ENCODE measurements around the gene CLIP3.
A peak's percentile ranks its signal among the peaks of the same experiment; 100 is the strongest.
"Not testable (repeated sequence)": the region's sequence is repeated elsewhere in the genome, so short reads cannot be mapped to it uniquely, and the experiment has no call there.

Gene CLIP3

GRCh38 chr19:36006955-36007354 lies 25.7 kb downstream of the CLIP3 start:
- DNase-seq = no peak

- DNase-seq = no peak
These were observed 29.4 kb downstream of the CLIP3 start for GRCh38 chr19:36003284-36003683.

- DNase-seq = no peak
These were observed 31.1 kb downstream of the CLIP3 start for GRCh38 chr19:36001605-36002004.

- no peak for DNase-seq
These were observed 35.9 kb downstream of the CLIP3 start for GRCh38 chr19:35996777-35997176.

GRCh38 chr19:35995048-35995993 lies 37.4 kb downstream of the CLIP3 start, which contains the start of gene SDHAF1:
SDHAF1 (plus strand) TSS chr19:35995188; CDS start chr19:35995275, 87 bp downstream.
- DNase-seq = peak; percentile 71

- no peak for DNase-seq
These were observed 38.6 kb downstream of the CLIP3 start for GRCh38 chr19:35993923-35994598.

- no peak for DNase-seq
These were observed 39.5 kb downstream of the CLIP3 start for GRCh38 chr19:35992907-35993765.

GRCh38 chr19:35991731-35992450 lies 40.8 kb downstream of the CLIP3 start:
- no peak for DNase-seq

- no peak for DNase-seq
These were observed 41.6 kb downstream of the CLIP3 start for GRCh38 chr19:35990771-35991730.

GRCh38 chr19:35990156-35990555 lies 42.5 kb downstream of the CLIP3 start:
- DNase-seq = no peak

GRCh38 chr19:35988824-35989223 lies 43.8 kb downstream of the CLIP3 start:
- DNase-seq = no peak

GRCh38 chr19:35987571-35987896 lies 45.1 kb downstream of the CLIP3 start:
- DNase-seq = no peak

GRCh38 chr19:35986664-35987570 lies 45.8 kb downstream of the CLIP3 start:
- DNase-seq = no peak

- DNase-seq = no peak
These were observed 46.6 kb downstream of the CLIP3 start for GRCh38 chr19:35986111-35986510.

GRCh38 chr19:35983177-35983576 lies 49.5 kb downstream of the CLIP3 start:
- DNase-seq = no peak

GRCh38 chr19:35980997-35981396 lies 51.7 kb downstream of the CLIP3 start:
- DNase-seq = not testable (repeated sequence)

GRCh38 chr19:35978832-35979365 lies 53.8 kb downstream of the CLIP3 start:
- no peak for DNase-seq

GRCh38 chr19:35978271-35978670 lies 54.4 kb downstream of the CLIP3 start:
- DNase-seq = no peak

GRCh38 chr19:35977446-35978222 lies 55.0 kb downstream of the CLIP3 start:
- DNase-seq = peak; percentile 61

All from NCI-H446 treated with DMSO at 0.1 percent for 48 hours (cell line).